Neural cell (in vitro differentiated cells): ENCODE data around the gene GALNT5. TPM values are rescaled to one million over a fixed set of nuclear protein-coding genes. Genes with fewer than 3 reads are reported as not detected.

Experiments
- H2AFZ ChIP-seq: fragments of 200-600, 300-800 bp; sonication (generic), shearing (Covaris generic); 2 replicates; pipeline ENCODE4 v1.6.0; 2014; ENCODE audit warnings: low read depth, mild to moderate bottlenecking, antibody characterized with exemption, low read length, moderate library complexity
- H3F3A ChIP-seq: fragments of 200-600 bp; shearing (Covaris generic); 2 replicates; pipeline ENCODE4 v1.6.1; 2016; ENCODE audit warnings: mild to moderate bottlenecking, moderate library complexity, mixed read lengths, antibody characterized with exemption, low read length; ENCODE audit not compliant: insufficient read depth, poor library complexity, severe bottlenecking
- H3K27ac ChIP-seq: fragments of 200-600, 300-800 bp; sonication (generic), shearing (Covaris generic); 2 replicates; pipeline ENCODE4 v1.5.1; 2014; ENCODE audit warnings: mild to moderate bottlenecking, low read length, moderate library complexity
- H3K27me3 ChIP-seq: fragments of 300-800, 200-600 bp; sonication (generic), shearing (Covaris generic); 2 replicates; pipeline ENCODE4 v1.6.0; 2014; ENCODE audit warnings: mild to moderate bottlenecking, low read depth, low read length, moderate library complexity; ENCODE audit not compliant: insufficient read depth
- H3K36me3 ChIP-seq: fragments of 300-800, 200-600 bp; sonication (generic), shearing (Covaris generic); 2 replicates; pipeline ENCODE4 v1.5.1; 2014; ENCODE audit warnings: mild to moderate bottlenecking, antibody characterized with exemption, low read length, moderate library complexity; ENCODE audit not compliant: insufficient read depth
- H3K4me2 ChIP-seq: fragments of 300-800, 200-600 bp; sonication (generic), shearing (Covaris generic); 2 replicates; pipeline ENCODE4 v1.6.0; 2014; ENCODE audit warnings: mild to moderate bottlenecking, low read length
- H3K4me3 ChIP-seq: fragments of 300-800, 200-600 bp; sonication (generic), shearing (Covaris generic); 2 replicates; pipeline ENCODE4 v1.5.1; 2014; ENCODE audit warnings: mild to moderate bottlenecking, low read length, moderate library complexity
- H3K79me2 ChIP-seq: fragments of 200-600 bp; shearing (Covaris generic); replicated peaks from 2 replicates; pipeline ENCODE4 v1.6.0; 2014; ENCODE audit warnings: mild to moderate bottlenecking, low read length, moderate library complexity; ENCODE audit not compliant: insufficient read depth
- H3K9ac ChIP-seq: fragments of 300-800, 200-600 bp; sonication (generic), shearing (Covaris generic); 2 replicates; pipeline ENCODE4 v1.6.1; 2016; ENCODE audit warnings: mild to moderate bottlenecking, low read length, mixed read lengths
- H3K9me2 ChIP-seq: fragments of 200-600 bp; shearing (Covaris generic); 2 replicates; pipeline ENCODE4 v1.6.1; 2016; ENCODE audit warnings: mild to moderate bottlenecking, low read length, mixed read lengths; ENCODE audit not compliant: insufficient read depth
- H3K9me3 ChIP-seq: fragments of 200-600, 300-800 bp; sonication (generic), shearing (Covaris generic); 2 replicates; pipeline ENCODE4 v1.6.1; 2016; ENCODE audit warnings: mild to moderate bottlenecking, mixed run types, low read length, moderate library complexity, mixed read lengths
- H4K20me1 ChIP-seq: fragments of 200-600 bp; shearing (Covaris generic); 2 replicates; pipeline ENCODE4 v1.6.1; 2016; ENCODE audit warnings: mild to moderate bottlenecking, mixed run types; ENCODE audit not compliant: insufficient read depth
- CTCF ChIP-seq: fragments of 450-650 bp; IDR thresholded peaks from 2 replicates; pipeline ENCODE4 v1.5.1; 2014; ENCODE audit warnings: antibody characterized with exemption, mild to moderate bottlenecking, moderate library complexity; ENCODE audit not compliant: poor library complexity, severe bottlenecking
- EP300 ChIP-seq: fragments of 450-650 bp; conservative IDR thresholded peaks from 2 replicates; pipeline ENCODE4 v1.6.1; 2014; ENCODE audit warnings: antibody characterized with exemption, mild to moderate bottlenecking, moderate library complexity; ENCODE audit not compliant: poor library complexity, severe bottlenecking
- EZH2 ChIP-seq: fragments of 200-600, 300-800 bp; shearing (Covaris generic), sonication (generic); IDR thresholded peaks from 2 replicates; pipeline ENCODE4 v1.6.1; 2014; ENCODE audit warnings: antibody characterized with exemption, low read length, borderline replicate concordance, mild to moderate bottlenecking; ENCODE audit not compliant: insufficient read depth, poor library complexity, severe bottlenecking
- MXI1 ChIP-seq: fragments of 450-650 bp; conservative IDR thresholded peaks from 2 replicates; pipeline ENCODE4 v1.6.1; 2014; ENCODE audit warnings: antibody characterized with exemption, mild to moderate bottlenecking; ENCODE audit not compliant: poor library complexity, severe bottlenecking
- POLR2AphosphoS5 ChIP-seq: IDR thresholded peaks from 2 replicates; pipeline ENCODE4 v1.6.1; 2012
- RAD21 ChIP-seq: fragments of 450-650 bp; conservative IDR thresholded peaks from 2 replicates; pipeline ENCODE4 v1.6.1; 2014; ENCODE audit warnings: antibody characterized with exemption, mild to moderate bottlenecking, moderate library complexity
- REST ChIP-seq: IDR thresholded peaks from 2 replicates; pipeline ENCODE4 v1.6.1; 2012; ENCODE audit warnings: borderline replicate concordance
- SMC3 ChIP-seq: fragments of 450-650 bp; conservative IDR thresholded peaks from 2 replicates; pipeline ENCODE4 v1.6.1; 2014; ENCODE audit warnings: antibody characterized with exemption, mild to moderate bottlenecking, moderate library complexity; ENCODE audit not compliant: poor library complexity
- TAF1 ChIP-seq: IDR thresholded peaks from 2 replicates; pipeline ENCODE4 v1.6.1; 2012; ENCODE audit warnings: low read depth
- polyA plus RNA-seq: library from polyadenylated mRNA; depleted of rRNA; stranded (reverse); fragments of >200 nt; gene quantifications from 2 replicates; pipeline ENCODE4 v1.2.3, GENCODE V29; 2014

The GALNT5 gene
- polyA plus RNA-seq, 1 donor from 2014 or later, result not detected

GRCh38 chr2:157345647-157346389 lies 88.3 kb downstream of the GALNT5 start:
- H3K9me2 ChIP-seq, result no peaks in the 10 kb centered on the region
- no peaks in the 10 kb centered on the region for H3F3A ChIP-seq
- no peak overlapping the region for H2AFZ ChIP-seq
- H3K36me3 ChIP-seq, result no peaks in the 10 kb centered on the region
- no peak overlapping the region for H3K4me3 ChIP-seq
- no peak overlapping the region for H3K9ac ChIP-seq
- H3K4me2 ChIP-seq, result no peak overlapping the region
- TF ChIP-seq EP300 (no peak), EZH2 (no peak), SMC3 (no peak), REST (no peak), CTCF (no peak)
- no peaks in the 10 kb centered on the region for H4K20me1 ChIP-seq
- H3K79me2 ChIP-seq, result no peaks in the 10 kb centered on the region
- no peaks in the 10 kb centered on the region for H3K27me3 ChIP-seq
- no peaks in the 10 kb centered on the region for H3K9me3 ChIP-seq
- H3K27ac ChIP-seq, result no peak overlapping the region

GRCh38 chr2:157348291-157348921 lies 90.9 kb downstream of the GALNT5 start:
- Histone ChIP-seq H2AFZ (no peak overlapping the region), H3K4me3 (no peak overlapping the region), H3K79me2 (no peaks in the 10 kb centered on the region), H3K36me3 (no peaks in the 10 kb centered on the region), H3K9me2 (no peaks in the 10 kb centered on the region), H4K20me1 (no peaks in the 10 kb centered on the region), H3F3A (no peaks in the 10 kb centered on the region), H3K27me3 (no peaks in the 10 kb centered on the region), H3K27ac (no peak overlapping the region), H3K9ac (no peak overlapping the region), H3K9me3 (no peaks in the 10 kb centered on the region), H3K4me2 (no peak overlapping the region)
- TF ChIP-seq EP300 (no peak), TAF1 (no peak), EZH2 (no peak), POLR2AphosphoS5 (no peak), MXI1 (no peak), SMC3 (no peak), RAD21 (no peak), CTCF (no peak), REST (no peak)
